Activated naive CD4-positive, alpha-beta T cell treated with anti-CD3 and anti-CD28 coated beads, Interleukin-2, amount 50 U/mL, for 72 hours (primary cell): ENCODE results near the gene TMC6. TPM values are rescaled to one million over a fixed set of nuclear protein-coding genes. Genes with fewer than 3 reads are reported as not detected.
"Not testable (repeated sequence)": the region's sequence is repeated elsewhere in the genome, so short reads cannot be mapped to it uniquely, and the experiment has no call there.

Source experiments
- ATAC-seq, 2 donors: fragments of 150-1000 bp; cut with Tn5 transposase; 2 replicates each; pipeline ENCODE4 v1.10.0; 2021; ENCODE audit warnings: mild to moderate bottlenecking in 2 of 2, moderate library complexity in 2 of 2
- DNase-seq, 2 donors: peaks; one replicate each; pipeline ENCODE4 v3.0.0; 2021 to 2022; ENCODE audit warnings: low spot score in 2 of 2
- H3K27ac Mint-ChIP-seq, 2 donors: one replicate each; pipeline ENCODE4 v1.8.0; 2022; ENCODE audit warnings: mild to moderate bottlenecking in 2 of 2, mixed read lengths in 2 of 2
- H3K36me3 Mint-ChIP-seq, 2 donors: one replicate each; pipeline ENCODE4 v1.8.0; 2022; ENCODE audit warnings: mixed read lengths in 2 of 2
- H3K9me3 Mint-ChIP-seq, 2 donors: one replicate each; pipeline ENCODE4 v1.8.0; 2022; ENCODE audit warnings: mixed read lengths in 2 of 2
- total RNA-seq, 2 donors: library from RNA; stranded (reverse); gene quantifications; one replicate each; pipeline ENCODE4 v1.2.3, GENCODE V29; 2022

TMC6 gene
- total RNA-seq, 2 donors from 2014 or later, result 165 to 233 TPM

- Mint-ChIP-seq H3K27ac (peak overlapping the region in 1 of 2 donors; percentile 18), H3K9me3 (no peaks in the 10 kb centered on the region), H3K36me3 (peaks cover 12 to 42% of the 10 kb centered on the region in 2 donors)
- ATAC-seq, result no peak
- DNase-seq, result no peak
Measured at GRCh38 chr17:78122216-78122930, 6.2 kb downstream of the TMC6 start.

GRCh38 chr17:78121801-78122215 lies 6.7 kb downstream of the TMC6 start:
- H3K9me3 Mint-ChIP-seq, result no peaks in the 10 kb centered on the region
- peak in 1 of 2 donors; percentile 38 for DNase-seq
- ATAC-seq, result peak in 1 of 2 donors; percentile 24
- H3K27ac Mint-ChIP-seq, result peak overlapping the region; percentile 18 to 70
- peaks cover 12 to 39% of the 10 kb centered on the region in 2 donors for H3K36me3 Mint-ChIP-seq

GRCh38 chr17:78120971-78121800 lies 7.4 kb downstream of the TMC6 start:
- ATAC-seq (peak; percentile 55), DNase-seq (peak in 1 of 2 donors; percentile 37)
- Mint-ChIP-seq H3K27ac (peak overlapping the region; percentile 18 to 70), H3K9me3 (no peaks in the 10 kb centered on the region), H3K36me3 (peaks cover 12 to 39% of the 10 kb centered on the region in 2 donors)

- H3K9me3 Mint-ChIP-seq, result no peaks in the 10 kb centered on the region
- no peak for ATAC-seq
- no peak for DNase-seq
- no peak overlapping the region for H3K27ac Mint-ChIP-seq
- peaks cover 12 to 39% of the 10 kb centered on the region in 2 donors for H3K36me3 Mint-ChIP-seq
Measured at GRCh38 chr17:78120537-78120936, 8.0 kb downstream of the TMC6 start.

GRCh38 chr17:78118801-78119241 lies 9.7 kb downstream of the TMC6 start:
- DNase-seq (no peak), ATAC-seq (no peak)
- peaks cover 9 to 40% of the 10 kb centered on the region in 2 donors for H3K36me3 Mint-ChIP-seq

GRCh38 chr17:78117027-78117981 lies 11.3 kb downstream of the TMC6 start:
- Mint-ChIP-seq H3K27ac (no peak overlapping the region), H3K9me3 (no peaks in the 10 kb centered on the region), H3K36me3 (peaks cover 9 to 30% of the 10 kb centered on the region in 2 donors)
- DNase-seq (no peak), ATAC-seq (no peak)

More at GRCh38 chr17:78118801-78119241, 9.7 kb downstream of the TMC6 start:
- no peak overlapping the region for H3K27ac Mint-ChIP-seq
- no peaks in the 10 kb centered on the region for H3K9me3 Mint-ChIP-seq

- Mint-ChIP-seq H3K36me3 (peaks cover 10 to 22% of the 10 kb centered on the region in 2 donors), H3K27ac (no peak overlapping the region), H3K9me3 (no peaks in the 10 kb centered on the region)
- ATAC-seq (no peak), DNase-seq (no peak)
Measured at GRCh38 chr17:78116411-78116810, 12.1 kb downstream of the TMC6 start.

GRCh38 chr17:78115803-78116202 lies 12.8 kb downstream of the TMC6 start:
- DNase-seq, ATAC-seq, H3K9me3 Mint-ChIP-seq, H3K27ac Mint-ChIP-seq: not testable (repeated sequence)
- H3K36me3 Mint-ChIP-seq, result peaks cover 10 to 19% of the 10 kb centered on the region in 2 donors

GRCh38 chr17:78114831-78115723 lies 13.5 kb downstream of the TMC6 start:
- peaks cover 5 to 11% of the 10 kb centered on the region in 2 donors for H3K36me3 Mint-ChIP-seq
- no peak for DNase-seq
- no peaks in the 10 kb centered on the region for H3K9me3 Mint-ChIP-seq
- ATAC-seq, result no peak
- H3K27ac Mint-ChIP-seq, result peak overlapping the region in 1 of 2 donors; percentile 56

- peak; percentile 37 to 79 for DNase-seq
- H3K36me3 Mint-ChIP-seq, result peaks cover 5 to 11% of the 10 kb centered on the region in 2 donors
- ATAC-seq, result peak; percentile 85 to 97
- peak overlapping the region; percentile 56 to 90 for H3K27ac Mint-ChIP-seq
- no peaks in the 10 kb centered on the region for H3K9me3 Mint-ChIP-seq
Measured at GRCh38 chr17:78113804-78114785, 14.5 kb downstream of the TMC6 start.

GRCh38 chr17:78112518-78113471 lies 15.8 kb downstream of the TMC6 start:
- H3K36me3 Mint-ChIP-seq, result peaks cover 5 to 11% of the 10 kb centered on the region in 2 donors
- ATAC-seq (peak; percentile 42 to 64), DNase-seq (peak; percentile 81 to 94)
- H3K9me3 Mint-ChIP-seq, result no peaks in the 10 kb centered on the region
- H3K27ac Mint-ChIP-seq, result peak overlapping the region; percentile 56 to 97

GRCh38 chr17:78111727-78112517 lies 16.6 kb downstream of the TMC6 start:
- Mint-ChIP-seq H3K27ac (peak overlapping the region; percentile 56 to 97), H3K36me3 (peaks cover 5 to 11% of the 10 kb centered on the region in 2 donors), H3K9me3 (no peaks in the 10 kb centered on the region)
- DNase-seq, result no peak
- ATAC-seq, result no peak
